Vagina (tissue), 2 donors: ENCODE results near the gene PMM2.

ENCODE experiments used
- CTCF ChIP-seq, 3 experiments: fragments of 450-650 bp in 2 of 3; fragments of 200-600 bp in 1 of 3; sonication (generic) in 1 of 3; IDR thresholded peaks; one replicate each; pipeline ENCODE4 v1.5.1; 2017 to 2019; ENCODE audit warnings: antibody characterized with exemption in 3 of 3, mild to moderate bottlenecking in 2 of 3, moderate library complexity in 2 of 3
- POLR2A ChIP-seq, 2 donors: fragments of 450-650 bp; IDR thresholded peaks; one replicate each; pipeline ENCODE4 v1.6.1; 2017; ENCODE audit warnings: antibody characterized with exemption in 2 of 2, mild to moderate bottlenecking in 2 of 2, moderate library complexity in 2 of 2
- POLR2AphosphoS5 ChIP-seq, 2 donors: sonication (generic); formaldehyde crosslinking; IDR thresholded peaks; one replicate each; pipeline ENCODE4 v1.9.0; 2017; ENCODE audit warnings: antibody characterized with exemption in 2 of 2, mild to moderate bottlenecking in 2 of 2, low read depth in 1 of 2; ENCODE audit not compliant: insufficient read depth in 1 of 2

GRCh38 chr16:8888951-8889892 lies 91.6 kb downstream of the PMM2 start:
- TF ChIP-seq POLR2A (IDR thresholded peaks at IDR 0.05) (no peak), CTCF (IDR thresholded peaks at IDR 0.05) (no peak), POLR2AphosphoS5 (IDR thresholded peaks at IDR 0.05; ENCODE audit: insufficient read depth in 1 of 2, low read depth in 1 of 2) (no peak)
